Ovary (tissue), 9 donors: ENCODE data around the gene APH1A. TPM values are rescaled to one million over a fixed set of nuclear protein-coding genes. Genes with fewer than 3 reads are reported as not detected.

Experiments used
- polyA plus RNA-seq, 2 donors: library from polyadenylated mRNA; stranded (reverse); fragments of 200-250 nt in 1 of 2; fragments of 350-450 nt in 1 of 2; fragmentation: Illumina TruSeq in 1 of 2; extraction: RNeasy Lipid Tissue Mini Kit (QIAGEN cat#74804) in 1 of 2; gene quantifications; one replicate each; pipeline ENCODE4 v1.2.3, GENCODE V29; 2013 to 2014
- small RNA-seq: library from RNA; depleted of rRNA; stranded (forward); fragments of <200 nt; gene quantifications from one replicate; pipeline ENCODE3, GENCODE V24; 2016
- total RNA-seq, 7 donors: library from RNA; depleted of rRNA in 2 of 7; stranded (reverse); fragments of >200 nt in 2 of 7; fragmentation: NEBNext Ultra II Directional in 3 of 7; extraction: Animal tissue kit (Norgen Biotek cat#: 25700) in 3 of 7; gene quantifications; one replicate each; pipeline versions ENCODE4 v1.1.0 to v1.2.4, GENCODE V29; 2016 to 2023
- donor health status: DM: no; HTN: no; CAD: no; lungs with moderate emphysema.
- donor health status: DM: no; HTN: no; CAD: no.
- donor health status: Bipolar disorder and iron deficiency.
- donor health status: DM: yes; HTN: yes; CAD: no.
- donor health status: DM: no; HTN: no; CAD: no.
- donor health status: DM: yes; HTN: yes; CAD: no.

The APH1A gene
- total and polyA plus RNA-seq, 9 donors = 80.0 to 151 (median 116) TPM

Small RNAs within 50 kb of the gene (small RNA-seq; reads per million reads assigned to genes)
- not detected for gene RNU2-17P

Other genes starting within 250 kb of the APH1A start
- gene VPS45, start 201.2 kb downstream of the APH1A start, total RNA-seq = 10 to 100 TPM; 19.1 to 39.1 (median 32.7) TPM
- gene VPS45, start 201.2 kb downstream of the APH1A start, polyA plus RNA-seq = 10 to 100 TPM; 16.8 to 45.8 TPM
- 10 to 100 TPM; 40.6 to 68.9 (median 55.6) TPM for gene PLEKHO1, start 119.1 kb downstream of the APH1A start, total RNA-seq
- 10 to 100 TPM; 45.4 to 58.3 TPM for gene PLEKHO1, start 119.1 kb downstream of the APH1A start, polyA plus RNA-seq
- gene ANP32E, start 32.9 kb downstream of the APH1A start, total RNA-seq = 10 to 100 TPM; 16.3 to 43.8 (median 33.7) TPM
- 10 to 100 TPM; 19.1 to 25.0 TPM for gene ANP32E, start 32.9 kb downstream of the APH1A start, polyA plus RNA-seq
- gene CA14, start 11.2 kb downstream of the APH1A start, total RNA-seq = 1 to 10 TPM in 4 of 7 donors, under 1 TPM in 2, not detected in 1; 0.23 to 5.7 (median 1.2) TPM
- gene CA14, start 11.2 kb downstream of the APH1A start, polyA plus RNA-seq = under 1 TPM; 0.38 to 0.58 TPM
- gene C1orf54, start 3.8 kb upstream of the APH1A start, total RNA-seq = 10 to 100 TPM in 1 of 7 donors, 1 to 10 TPM in 6; 2.0 to 20.9 (median 4.4) TPM
- gene C1orf54, start 3.8 kb upstream of the APH1A start, polyA plus RNA-seq = 10 to 100 TPM in 1 of 2 donors, 1 to 10 TPM in 1; 8.4 to 34.8 TPM
- gene CIART, start 13.5 kb upstream of the APH1A start, total RNA-seq = 10 to 100 TPM in 3 of 7 donors, 1 to 10 TPM in 4; 3.6 to 22.5 (median 7.7) TPM
- 10 to 100 TPM; 10.8 to 12.7 TPM for gene CIART, start 13.5 kb upstream of the APH1A start, polyA plus RNA-seq
- gene MRPS21, start 24.8 kb upstream of the APH1A start, total RNA-seq = 10 to 100 TPM; 42.2 to 74.7 (median 63.1) TPM
- gene MRPS21, start 24.8 kb upstream of the APH1A start, polyA plus RNA-seq = 10 to 100 TPM; 80.1 to 85.4 TPM
- gene PRPF3, start 52.5 kb upstream of the APH1A start, total RNA-seq = 10 to 100 TPM; 34.6 to 86.0 (median 66.9) TPM
- gene PRPF3, start 52.5 kb upstream of the APH1A start, polyA plus RNA-seq = 10 to 100 TPM; 50.5 to 68.6 TPM
- 10 to 100 TPM; 18.2 to 55.6 (median 43.9) TPM for gene RPRD2, start 95.1 kb upstream of the APH1A start, total RNA-seq
- gene RPRD2, start 95.1 kb upstream of the APH1A start, polyA plus RNA-seq = 10 to 100 TPM; 20.3 to 53.2 TPM
- 10 to 100 TPM in 6 of 7 donors, 1 to 10 TPM in 1; 8.0 to 24.3 (median 17.2) TPM for gene TARS2, start 218.4 kb upstream of the APH1A start, total RNA-seq
- gene TARS2, start 218.4 kb upstream of the APH1A start, polyA plus RNA-seq = 10 to 100 TPM; 15.1 to 20.2 TPM
- gene ECM1, start 239.1 kb upstream of the APH1A start, total RNA-seq = 10 to 100 TPM in 1 of 7 donors, 1 to 10 TPM in 6; 1.8 to 11.0 (median 6.2) TPM
- 10 to 100 TPM in 1 of 2 donors, 1 to 10 TPM in 1; 4.3 to 16.7 TPM for gene ECM1, start 239.1 kb upstream of the APH1A start, polyA plus RNA-seq
- 1 to 10 TPM in 1 of 7 donors, under 1 TPM in 2, not detected in 4; 0.69 to 1.7 (median 0.86) TPM for gene FALEC, start 246.7 kb upstream of the APH1A start, total RNA-seq
- gene FALEC, start 246.7 kb upstream of the APH1A start, polyA plus RNA-seq = under 1 TPM in 1 of 2 donors, not detected in 1; 0.51 TPM